SU-DHL-6 (cell line): ENCODE results near the gene STBD1.

ENCODE experiments used
- H2AFZ ChIP-seq: fragments of 200-600 bp; sonication (generic); 2 replicates; pipeline ENCODE4 v1.6.1; 2014; ENCODE audit warnings: low read depth, mild to moderate bottlenecking, moderate library complexity, mixed read lengths, antibody characterized with exemption, low read length; ENCODE audit not compliant: severe bottlenecking
- H3F3A ChIP-seq: fragments of 200-600 bp; shearing (Covaris generic); 2 replicates; pipeline ENCODE4 v1.6.0; 2016; ENCODE audit warnings: antibody characterized with exemption, mild to moderate bottlenecking; ENCODE audit not compliant: insufficient read depth
- H3K27ac ChIP-seq: fragments of 200-600 bp; sonication (generic); 2 replicates; pipeline ENCODE4 v1.5.1; 2016; ENCODE audit warnings: low read depth, mild to moderate bottlenecking, low read length, moderate library complexity, mixed read lengths
- H3K27me3 ChIP-seq: fragments of 200-600 bp; sonication (generic), shearing (Covaris generic); 2 replicates; pipeline ENCODE4 v1.6.0; 2014; ENCODE audit warnings: mild to moderate bottlenecking, low read length
- H3K36me3 ChIP-seq: fragments of 200-600 bp; sonication (generic); 2 replicates; pipeline ENCODE4 v1.6.1; 2014; ENCODE audit warnings: mild to moderate bottlenecking, low read length, mixed read lengths
- H3K4me2 ChIP-seq: fragments of 300-600, 200-600 bp; shearing (Covaris generic), sonication (generic); 2 replicates; pipeline ENCODE4 v1.6.0; 2014; ENCODE audit warnings: low read length, low read depth, mild to moderate bottlenecking; ENCODE audit not compliant: poor library complexity, severe bottlenecking
- H3K4me3 ChIP-seq: fragments of 200-600 bp; sonication (generic); 2 replicates; pipeline ENCODE4 v1.5.1; 2014; ENCODE audit warnings: antibody characterized with exemption, low read length, mild to moderate bottlenecking, mixed read lengths; ENCODE audit not compliant: insufficient read depth, poor library complexity, severe bottlenecking
- H3K79me2 ChIP-seq: fragments of 200-600 bp; sonication (generic); 2 replicates; pipeline ENCODE4 v1.6.1; 2014; ENCODE audit warnings: mild to moderate bottlenecking, low read length, moderate library complexity; ENCODE audit not compliant: insufficient read depth
- H3K9ac ChIP-seq: fragments of 200-600 bp; sonication (generic); 2 replicates; pipeline ENCODE4 v1.7.0; 2014; ENCODE audit warnings: mild to moderate bottlenecking, low read length
- H3K9me2 ChIP-seq: fragments of 200-600 bp; sonication (generic); replicated peaks from 2 replicates; pipeline ENCODE4 v1.6.1; 2014; ENCODE audit warnings: low read length; ENCODE audit not compliant: insufficient read depth
- H3K9me3 ChIP-seq: fragments of 200-600 bp; sonication (generic); 2 replicates; pipeline ENCODE4 v1.6.1; 2014; ENCODE audit warnings: low read length, mixed read lengths; ENCODE audit not compliant: insufficient read depth
- H4K20me1 ChIP-seq: fragments of 200-600 bp; sonication (generic); 2 replicates; pipeline ENCODE4 v1.6.1; 2014; ENCODE audit warnings: low read depth, mild to moderate bottlenecking, antibody characterized with exemption, low read length, moderate library complexity, mixed read lengths
- CTCF ChIP-seq: fragments of 200-600 bp; sonication (generic); IDR thresholded peaks from one replicate; pipeline ENCODE4 v1.5.1; 2017; ENCODE audit warnings: antibody characterized with exemption, mild to moderate bottlenecking, low read length, moderate library complexity; ENCODE audit not compliant: insufficient read depth, poor library complexity, severe bottlenecking
- EZH2phosphoT487 ChIP-seq: fragments of 200-600 bp; sonication (generic), shearing (Covaris generic); conservative IDR thresholded peaks from 2 replicates; pipeline ENCODE4 v1.6.1; 2018; ENCODE audit warnings: mild to moderate bottlenecking, antibody characterized with exemption, low read length, moderate library complexity, mixed read lengths

Gene STBD1

GRCh38 chr4:76311896-76312331 lies 5.4 kb downstream of the STBD1 start:
- no peak overlapping the region for H3K4me3 ChIP-seq
- no peaks in the 10 kb centered on the region for H3F3A ChIP-seq
- H3K79me2 ChIP-seq, result no peaks in the 10 kb centered on the region
- no peak overlapping the region for H3K4me2 ChIP-seq
- TF ChIP-seq EZH2phosphoT487 (no peak), CTCF (no peak)
- no peaks in the 10 kb centered on the region for H3K9me2 ChIP-seq
- no peak overlapping the region for H2AFZ ChIP-seq
- no peaks in the 10 kb centered on the region for H3K27me3 ChIP-seq
- no peak overlapping the region for H3K27ac ChIP-seq
- no peaks in the 10 kb centered on the region for H3K9me3 ChIP-seq
- no peaks in the 10 kb centered on the region for H3K36me3 ChIP-seq
- H3K9ac ChIP-seq, result no peak overlapping the region
- no peaks in the 10 kb centered on the region for H4K20me1 ChIP-seq

DNA sequence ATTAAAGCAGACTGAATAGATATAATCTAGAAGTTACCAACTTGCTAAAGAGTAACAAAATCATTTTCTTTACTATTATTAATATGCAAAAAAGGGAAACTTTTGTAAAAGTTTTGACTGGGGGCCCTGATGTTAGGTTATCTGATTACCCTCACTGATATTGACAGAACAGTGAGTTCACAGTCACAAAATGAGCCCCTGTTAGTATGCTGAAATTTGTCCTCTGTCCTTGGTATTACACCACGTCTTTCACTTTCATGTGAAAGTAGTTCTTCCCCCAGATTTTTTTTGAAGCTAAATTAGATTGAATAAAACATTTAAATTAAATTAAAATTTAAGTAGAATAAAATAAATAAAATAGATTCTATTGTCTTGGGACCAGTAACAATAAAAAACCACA lies 5.9 kb downstream of the STBD1 start:
- Histone ChIP-seq H2AFZ (no peak overlapping the region), H4K20me1 (no peaks in the 10 kb centered on the region), H3K9me3 (no peaks in the 10 kb centered on the region), H3K36me3 (no peaks in the 10 kb centered on the region), H3K27ac (no peak overlapping the region), H3K9ac (no peak overlapping the region), H3K79me2 (no peaks in the 10 kb centered on the region), H3K9me2 (no peaks in the 10 kb centered on the region), H3K27me3 (no peaks in the 10 kb centered on the region), H3K4me2 (no peak overlapping the region), H3K4me3 (no peak overlapping the region), H3F3A (no peaks in the 10 kb centered on the region)
- no peak for TF ChIP-seq EZH2phosphoT487
- TF ChIP-seq CTCF, result no peak

DNA sequence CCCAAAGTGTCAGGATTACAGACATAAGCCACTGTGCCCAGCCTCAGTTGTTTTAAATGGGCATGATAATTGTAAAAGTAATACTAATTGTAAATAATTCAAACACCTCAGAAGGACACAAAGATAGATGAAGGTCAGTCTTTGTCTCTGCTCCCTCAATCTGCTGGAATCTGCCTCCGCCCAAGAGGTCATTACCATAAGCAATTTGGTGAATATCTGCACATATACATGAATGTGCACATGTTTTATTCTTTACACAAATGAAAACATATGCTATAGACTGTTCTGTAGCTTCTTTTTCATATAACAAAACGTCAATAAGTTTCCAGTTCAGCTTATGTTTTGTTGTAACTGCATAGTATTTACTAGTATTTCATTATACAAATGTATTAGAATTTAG lies 7.0 kb downstream of the STBD1 start:
- Histone ChIP-seq H3K79me2 (no peaks in the 10 kb centered on the region), H3K9me2 (no peaks in the 10 kb centered on the region), H3K9me3 (no peaks in the 10 kb centered on the region), H3K4me3 (no peak overlapping the region), H3K27ac (no peak overlapping the region), H2AFZ (no peak overlapping the region), H3F3A (no peaks in the 10 kb centered on the region), H4K20me1 (no peaks in the 10 kb centered on the region), H3K4me2 (no peak overlapping the region), H3K36me3 (no peaks in the 10 kb centered on the region), H3K27me3 (no peaks in the 10 kb centered on the region), H3K9ac (no peak overlapping the region)
- TF ChIP-seq CTCF (no peak), EZH2phosphoT487 (no peak)
